HepG2 (cell line): ENCODE measurements around the gene ANGPTL2. TPM values are rescaled to one million over a fixed set of nuclear protein-coding genes. Genes with fewer than 3 reads are reported as not detected.

Experiments used
- ATAC-seq: fragments of 200-7000 bp; cut with Tn5 transposase; 3 replicates; pipeline ENCODE4 v1.9.1; 2020; ENCODE audit warnings: mild to moderate bottlenecking, moderate library complexity
- BruUV-seq: library from RNA; stranded (reverse); fragments of 400-500 nt; replicated peaks from 2 replicates; lab custom pipeline; 2021; lab: Mats Ljungman, UMichigan
- CTCF ChIA-PET: fragments of 300-600 bp; formaldehyde crosslinking; extraction: SDS; loops from one replicate; lab custom pipeline; 2021; ENCODE audit warnings: low total read pairs, inconsistent platforms, low intra/inter-chr PET ratio; lab: Yijun Ruan, JAX
- POLR2A ChIA-PET: fragments of 350-600 bp; sonication (Branson Sonifier 250); formaldehyde crosslinking; loops from one replicate; lab custom pipeline; 2020; ENCODE audit warnings: antibody characterized with exemption, inconsistent platforms; lab: Yijun Ruan, JAX
- DNase-seq: peaks from one replicate; pipeline ENCODE4 v3.0.0-alpha.2; 2015; ENCODE audit warnings: low spot score
- FAIRE-seq: peaks from 3 replicates; lab custom pipeline; 2011; peaks lifted over from hg19 to GRCh38; lab: Jason Lieb, UNC
- H2AFZ ChIP-seq: one replicate; pipeline ENCODE4 v1.6.1; 2011; ENCODE audit warnings: low read length, inconsistent platforms
- H3K27ac ChIP-seq: fragments of 300-600 bp; 3 replicates; pipeline ENCODE4 v1.8.0; 2011; ENCODE audit warnings: mixed run types, mild to moderate bottlenecking, mixed read lengths, low read length, inconsistent platforms; ENCODE audit not compliant: insufficient read depth; ENCODE audit errors: extremely low read length
- H3K27me3 ChIP-seq, 2 experiments: fragments of 200-600 bp in 1 of 2; 2 replicates in 1 of 2; 3 replicates in 1 of 2; pipeline versions ENCODE4 v1.6.0 to v1.8.0; 2011; ENCODE audit warnings: low read length in 2 of 2, mild to moderate bottlenecking in 2 of 2, moderate library complexity in 2 of 2, inconsistent platforms in 1 of 2; ENCODE audit not compliant: insufficient read depth in 2 of 2, control insufficient read depth in 1 of 2
- H3K36me3 ChIP-seq, 2 experiments: fragments of 200-600 bp in 1 of 2; replicated peaks in 1 of 2; 2 replicates in 1 of 2; 3 replicates in 1 of 2; pipeline versions ENCODE4 v1.5.1 to v1.8.0; 2011; ENCODE audit warnings: low read length in 2 of 2, inconsistent platforms in 1 of 2; ENCODE audit not compliant: insufficient read depth in 2 of 2, control insufficient read depth in 1 of 2
- H3K4me1 ChIP-seq: 2 replicates; pipeline ENCODE4 v1.5.1; 2012; ENCODE audit warnings: low read length, inconsistent platforms; ENCODE audit not compliant: insufficient read depth
- H3K4me2 ChIP-seq: 2 replicates; pipeline ENCODE4 v1.6.0; 2011; ENCODE audit warnings: low read depth, low read length, inconsistent platforms
- H3K4me3 ChIP-seq, 3 experiments: fragments of 200-600 bp in 1 of 3; sonication (generic), shearing (Covaris generic) in 1 of 3; replicated peaks in 1 of 3; 2 replicates each; pipeline ENCODE4 v1.5.1; 2011 to 2016; ENCODE audit warnings: low read length in 3 of 3, inconsistent platforms in 2 of 3, low read depth in 2 of 3, mild to moderate bottlenecking in 2 of 3, control low read depth in 1 of 3, mixed read lengths in 1 of 3; ENCODE audit not compliant: insufficient read depth in 1 of 3
- H3K79me2 ChIP-seq: one replicate; pipeline ENCODE4 v1.6.1; 2011; ENCODE audit warnings: low read length, inconsistent platforms; ENCODE audit not compliant: insufficient read depth
- H3K9ac ChIP-seq: 2 replicates; pipeline ENCODE4 v1.6.0; 2011; ENCODE audit warnings: mild to moderate bottlenecking, low read depth, low read length, inconsistent platforms; ENCODE audit not compliant: insufficient read depth
- H3K9me3 ChIP-seq: 2 replicates; pipeline ENCODE4 v1.5.1; 2012; ENCODE audit warnings: mild to moderate bottlenecking, low read length
- H4K20me1 ChIP-seq: 2 replicates; pipeline ENCODE4 v1.6.0; 2011; ENCODE audit warnings: inconsistent platforms, mild to moderate bottlenecking, low read length, moderate library complexity; ENCODE audit not compliant: insufficient read depth
- ARID2 ChIP-seq: sonication (generic); formaldehyde crosslinking; IDR thresholded peaks from 2 replicates; pipeline ENCODE4 v1.8.1; 2022; ENCODE audit warnings: mild to moderate bottlenecking, missing genetic modification reagents, borderline replicate concordance
- EED ChIP-seq: sonication (generic); formaldehyde crosslinking; IDR thresholded peaks from 2 replicates; pipeline ENCODE4 v1.5.0; 2020; ENCODE audit warnings: mild to moderate bottlenecking, missing genetic modification reagents
- JUND ChIP-seq: sonication (generic); formaldehyde crosslinking; IDR thresholded peaks from 2 replicates; pipeline ENCODE4 v1.8.0; 2022; ENCODE audit warnings: mild to moderate bottlenecking, missing genetic modification reagents
- MLLT10 ChIP-seq: sonication (generic); formaldehyde crosslinking; IDR thresholded peaks from 2 replicates; pipeline ENCODE4 v1.4.0; 2020; ENCODE audit warnings: missing genetic modification reagents
- MTF1 ChIP-seq: sonication (generic); formaldehyde crosslinking; IDR thresholded peaks from 2 replicates; pipeline ENCODE4 v1.5.0; 2020; ENCODE audit warnings: missing genetic modification reagents
- RELA ChIP-seq: sonication (generic); formaldehyde crosslinking; IDR thresholded peaks from 2 replicates; pipeline ENCODE4 v1.4.0; 2020; ENCODE audit warnings: missing genetic modification reagents
- REPIN1 ChIP-seq: sonication (generic); formaldehyde crosslinking; IDR thresholded peaks from 2 replicates; pipeline ENCODE4 v1.8.0; 2022; ENCODE audit warnings: missing genetic modification reagents, low read depth, mild to moderate bottlenecking, borderline replicate concordance
- ZIK1 ChIP-seq: sonication (generic); formaldehyde crosslinking; IDR thresholded peaks from 2 replicates; pipeline ENCODE4 v1.5.0; 2020; ENCODE audit warnings: mild to moderate bottlenecking, low read depth, missing genetic modification reagents, borderline replicate concordance
- ZMAT3 ChIP-seq: sonication (generic); formaldehyde crosslinking; conservative IDR thresholded peaks from 2 replicates; pipeline ENCODE4 v1.7.0; 2021; ENCODE audit warnings: missing genetic modification reagents
- ZNF773 ChIP-seq: sonication (generic); formaldehyde crosslinking; IDR thresholded peaks from 2 replicates; pipeline ENCODE4 v1.4.0; 2020; ENCODE audit warnings: missing genetic modification reagents, borderline replicate concordance
- ZZZ3 ChIP-seq: sonication (generic); formaldehyde crosslinking; IDR thresholded peaks from 2 replicates; pipeline ENCODE4 v1.4.0; 2020; ENCODE audit warnings: missing genetic modification reagents, mild to moderate bottlenecking, borderline replicate concordance
- WGBS: methylation state at CpG from one replicate; pipeline ENCODE4 v1.1.6; 2017; ENCODE audit warnings: low lambda C conversion rate; 5-methylcytosine and 5-hydroxymethylcytosine counted together
- in situ Hi-C: cut with HindIII; loops from 2 replicates; pipeline ENCODE4 v1.10.0; 2017; ENCODE audit warnings: low pct_unique_long_range_greater_than_20kb; ENCODE audit not compliant: extremely low pct_ligation_motif_present
- intact Hi-C: fragments of 100-400 bp; cut with micrococcal nuclease; formaldehyde crosslinking; loops from one replicate; pipeline ENCODE4 v1.10.0; 2022; ENCODE audit not compliant: unreplicated experiment
- polyA plus RNA-seq, 8 experiments: library from polyadenylated mRNA; depleted of rRNA in 3 of 8; stranded (reverse) in 7 of 8; unstranded in 1 of 8; fragments of >200 nt; fragmentation: Illumina TruSeq in 4 of 8; extraction: Trizol in 4 of 8; gene quantifications; 2 replicates each; pipeline versions ENCODE4 v1.2.1 to v1.2.3, GENCODE V29; 2011 to 2016; ENCODE audit warnings: low read depth in 4 of 8, missing spikeins in 1 of 8, mixed read lengths in 1 of 8; ENCODE audit not compliant: insufficient read depth in 1 of 8
- total RNA-seq, 5 experiments: library from RNA; depleted of rRNA; stranded (reverse); fragments of >200 nt; fragmentation: Illumina TruSeq; extraction: Trizol; gene quantifications; 2 replicates each; pipeline ENCODE4 v1.2.3, GENCODE V29; 2016; ENCODE audit warnings: low read depth in 1 of 5
- TF ChIP-seq, protein P1 (sequence below): sonication (generic); formaldehyde crosslinking; IDR thresholded peaks from 2 replicates; pipeline ENCODE4 v1.5.0; 2020; ENCODE audit warnings: mild to moderate bottlenecking, missing genetic modification reagents, borderline replicate concordance
- TF ChIP-seq, protein P2 (sequence below): IDR thresholded peaks from 2 replicates; pipeline ENCODE4 v1.6.1; 2016; ENCODE audit warnings: missing biosample characterization, missing genetic modification reagents, low read depth

Gene ANGPTL2
- total and polyA plus RNA-seq, 2 of the 13 experiments (the other 11 are each of a cell fraction or from before 2014, with no cell fraction given): 0.91 to 21.0 TPM

DNA sequence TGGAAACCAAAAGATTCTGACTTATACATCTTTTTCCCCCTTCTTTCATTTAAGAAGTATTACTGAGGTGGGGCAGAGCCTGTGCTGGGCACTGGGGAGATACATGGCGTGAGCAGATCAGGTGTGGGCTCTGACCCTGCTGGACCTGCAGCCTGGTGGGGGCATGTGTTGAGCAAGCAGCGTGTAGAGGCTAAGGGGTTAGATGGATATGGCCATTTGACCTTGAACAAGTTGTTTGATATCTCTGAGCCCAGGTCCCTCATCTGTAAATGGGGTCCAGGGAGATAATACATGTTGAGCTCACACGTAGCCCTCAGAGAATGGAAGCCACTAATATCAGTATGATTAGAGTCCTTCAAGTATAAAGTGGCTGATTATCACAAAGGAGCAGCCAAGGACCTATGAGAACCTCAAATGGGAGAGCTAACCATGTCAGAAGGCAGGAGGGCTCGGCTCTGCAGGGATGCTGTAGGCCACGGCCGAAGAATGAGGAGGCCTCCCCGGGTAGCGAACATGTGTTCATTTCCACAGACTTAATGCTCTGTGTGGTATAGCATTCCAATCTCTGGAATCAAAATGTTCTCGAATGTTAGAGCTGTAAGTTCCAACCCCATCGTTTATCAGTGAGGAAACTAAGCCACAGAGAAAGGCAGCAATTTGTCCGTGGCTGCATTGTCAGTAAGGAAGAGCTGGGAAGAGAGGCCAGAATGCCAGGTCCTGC lies 15.4 kb upstream of the ANGPTL2 start:
- Histone ChIP-seq H3K27me3 (no peaks in the 10 kb centered on the region; a peak in 1 of 5 replicates), H3K4me1 (peaks cover 21% of the 10 kb centered on the region), H3K36me3 (no peaks in the 10 kb centered on the region), H3K4me2 (no peak overlapping the region), H3K27ac (no peak overlapping the region), H2AFZ (no peak overlapping the region), H3K9ac (no peak overlapping the region), H3K79me2 (no peaks in the 10 kb centered on the region), H3K9me3 (no peaks in the 10 kb centered on the region), H4K20me1 (no peaks in the 10 kb centered on the region), H3K4me3 (no peak overlapping the region)
- no peak for FAIRE-seq
- in situ Hi-C loops (no loop called here), intact Hi-C loops (no loop called here)
- no peak for ATAC-seq
- TF ChIP-seq REPIN1: no peak
- no peak for TF ChIP-seq JUND (CRISPR knock-in tag)
- no peak for TF ChIP-seq MLLT10
- TF ChIP-seq ZZZ3 (CRISPR knock-in tag): no peak
- TF ChIP-seq, protein P1, sequence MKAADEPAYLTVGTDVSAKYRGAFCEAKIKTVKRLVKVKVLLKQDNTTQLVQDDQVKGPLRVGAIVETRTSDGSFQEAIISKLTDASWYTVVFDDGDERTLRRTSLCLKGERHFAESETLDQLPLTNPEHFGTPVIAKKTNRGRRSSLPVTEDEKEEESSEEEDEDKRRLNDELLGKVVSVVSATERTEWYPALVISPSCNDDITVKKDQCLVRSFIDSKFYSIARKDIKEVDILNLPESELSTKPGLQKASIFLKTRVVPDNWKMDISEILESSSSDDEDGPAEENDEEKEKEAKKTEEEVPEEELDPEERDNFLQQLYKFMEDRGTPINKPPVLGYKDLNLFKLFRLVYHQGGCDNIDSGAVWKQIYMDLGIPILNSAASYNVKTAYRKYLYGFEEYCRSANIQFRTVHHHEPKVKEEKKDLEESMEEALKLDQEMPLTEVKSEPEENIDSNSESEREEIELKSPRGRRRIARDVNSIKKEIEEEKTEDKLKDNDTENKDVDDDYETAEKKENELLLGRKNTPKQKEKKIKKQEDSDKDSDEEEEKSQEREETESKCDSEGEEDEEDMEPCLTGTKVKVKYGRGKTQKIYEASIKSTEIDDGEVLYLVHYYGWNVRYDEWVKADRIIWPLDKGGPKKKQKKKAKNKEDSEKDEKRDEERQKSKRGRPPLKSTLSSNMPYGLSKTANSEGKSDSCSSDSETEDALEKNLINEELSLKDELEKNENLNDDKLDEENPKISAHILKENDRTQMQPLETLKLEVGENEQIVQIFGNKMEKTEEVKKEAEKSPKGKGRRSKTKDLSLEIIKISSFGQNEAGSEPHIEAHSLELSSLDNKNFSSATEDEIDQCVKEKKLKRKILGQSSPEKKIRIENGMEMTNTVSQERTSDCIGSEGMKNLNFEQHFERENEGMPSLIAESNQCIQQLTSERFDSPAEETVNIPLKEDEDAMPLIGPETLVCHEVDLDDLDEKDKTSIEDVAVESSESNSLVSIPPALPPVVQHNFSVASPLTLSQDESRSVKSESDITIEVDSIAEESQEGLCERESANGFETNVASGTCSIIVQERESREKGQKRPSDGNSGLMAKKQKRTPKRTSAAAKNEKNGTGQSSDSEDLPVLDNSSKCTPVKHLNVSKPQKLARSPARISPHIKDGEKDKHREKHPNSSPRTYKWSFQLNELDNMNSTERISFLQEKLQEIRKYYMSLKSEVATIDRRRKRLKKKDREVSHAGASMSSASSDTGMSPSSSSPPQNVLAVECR (CRISPR knock-in tag): no peak
- TF ChIP-seq, protein P2, sequence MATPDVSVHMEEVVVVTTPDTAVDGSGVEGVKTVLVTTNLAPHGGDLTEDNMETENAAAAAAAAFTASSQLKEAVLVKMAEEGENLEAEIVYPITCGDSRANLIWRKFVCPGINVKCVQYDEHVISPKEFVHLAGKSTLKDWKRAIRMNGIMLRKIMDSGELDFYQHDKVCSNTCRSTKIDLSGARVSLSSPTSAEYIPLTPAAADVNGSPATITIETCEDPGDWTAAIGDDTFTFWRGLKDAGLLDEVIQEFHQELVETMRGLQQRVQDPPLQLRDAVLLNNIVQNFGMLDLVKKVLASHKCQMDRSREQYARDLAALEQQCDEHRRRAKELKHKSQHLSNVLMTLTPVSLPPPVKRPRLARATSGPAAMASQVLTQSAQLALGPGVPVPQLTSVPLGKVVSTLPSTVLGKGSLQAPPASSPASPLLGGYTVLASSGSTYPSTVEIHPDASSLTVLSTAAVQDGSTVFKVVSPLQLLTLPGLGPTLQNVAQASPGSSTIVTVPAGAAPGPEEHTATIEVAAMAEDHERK (CRISPR knock-in tag): no peak
- no peak for TF ChIP-seq ZIK1 (CRISPR knock-in tag)
- no peak for TF ChIP-seq ZMAT3 (CRISPR knock-in tag)
- no peak for TF ChIP-seq ARID2 (CRISPR knock-in tag)
- no peak for TF ChIP-seq RELA (CRISPR knock-in tag)
- TF ChIP-seq ZNF773: no peak
- TF ChIP-seq EED (CRISPR knock-in tag): no peak
- no peak for TF ChIP-seq MTF1 (CRISPR knock-in tag)
- ChIA-PET POLR2A (no interaction called here), CTCF (no interaction called here)
- 62% methylated on average over 11 of the region's 11 CpGs for WGBS
- no peak for DNase-seq
- no TSS peak for BruUV-seq
